ENCODE data around the gene SNAP29.
A peak's percentile ranks its signal among the peaks of the same experiment; 100 is the strongest.
"Not testable (repeated sequence)": the region's sequence is repeated elsewhere in the genome, so short reads cannot be mapped to it uniquely, and the experiment has no call there.

The SNAP29 gene

DNA sequence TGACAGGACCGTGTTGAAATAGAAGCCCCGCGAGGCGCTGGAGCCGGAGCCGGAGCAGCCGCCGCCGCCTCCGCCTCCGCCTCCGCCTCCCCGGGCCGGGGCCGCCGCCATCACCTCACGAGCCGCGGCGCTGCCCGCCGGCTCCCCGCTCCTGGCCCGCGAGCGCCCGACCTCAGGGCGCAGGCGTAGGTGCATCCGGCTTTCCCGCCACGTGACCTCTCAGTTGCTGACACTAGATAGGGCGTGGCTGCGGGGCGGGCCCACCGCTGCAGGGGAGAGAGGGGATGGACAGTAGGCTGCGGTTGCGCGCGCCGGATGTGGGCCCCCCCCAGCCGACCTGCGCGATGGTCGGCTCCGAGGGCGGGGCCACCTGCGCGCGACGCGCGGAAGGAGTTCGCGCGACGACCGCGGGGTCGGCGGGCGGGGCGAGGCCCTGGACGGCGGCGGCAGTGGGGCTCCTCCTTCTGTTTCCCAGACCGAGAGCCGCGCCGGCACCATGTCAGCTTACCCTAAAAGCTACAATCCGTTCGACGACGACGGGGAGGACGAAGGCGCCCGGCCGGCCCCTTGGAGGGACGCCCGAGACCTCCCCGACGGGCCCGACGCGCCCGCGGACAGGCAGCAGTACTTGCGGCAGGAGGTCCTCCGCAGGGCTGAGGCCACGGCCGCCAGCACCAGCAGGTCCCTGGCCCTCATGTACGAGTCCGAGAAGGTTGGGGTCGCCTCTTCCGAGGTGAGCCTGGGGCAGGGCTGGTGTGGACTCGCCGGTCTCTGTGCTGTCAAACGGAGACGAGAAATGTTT, at the start of gene SNAP29, which contains the start of gene PI4KA:
SNAP29 (plus strand) TSS at position 393 of the 802 bp plus-strand sequence; CDS start at position 497, 104 bp downstream.
PI4KA (minus strand) TSS at position 197 of the 802 bp plus-strand sequence; CDS start at position 111, 86 bp downstream.
- peak; percentile 85 for DNase-seq (ENCODE audit: low read depth)

DNA sequence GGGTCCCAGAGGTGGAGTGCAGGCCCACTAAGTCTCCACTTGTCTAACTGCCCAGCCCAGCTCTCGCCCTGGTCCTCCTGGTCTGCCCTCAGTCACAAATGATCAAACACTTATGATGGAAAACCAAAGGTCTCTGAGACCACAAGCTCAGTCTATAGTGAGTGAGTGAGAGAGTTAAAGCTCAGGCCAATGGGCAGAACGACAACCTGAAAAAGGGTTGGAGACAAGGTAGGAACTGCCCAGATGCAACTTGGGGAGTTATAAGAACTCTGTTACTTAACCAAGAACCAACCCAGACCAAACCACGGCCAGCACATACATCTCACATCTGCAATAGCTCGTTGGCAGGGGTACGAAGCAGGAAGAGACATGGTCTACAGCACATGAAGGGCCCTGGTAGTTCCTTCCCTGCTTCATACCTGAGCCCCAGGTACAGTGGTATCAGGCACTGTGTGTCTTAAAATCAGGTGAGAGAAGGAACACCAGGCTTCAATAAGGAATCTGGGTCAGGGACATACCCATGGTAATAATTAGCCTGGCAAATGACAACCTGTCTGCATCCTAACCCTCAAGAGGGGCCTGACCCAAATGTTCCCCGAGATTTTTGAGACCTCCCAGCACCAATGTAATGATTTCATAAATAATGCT, 49.1 kb upstream of the SNAP29 start:
- no peak for DNase-seq (ENCODE audit: low read depth)

DNA sequence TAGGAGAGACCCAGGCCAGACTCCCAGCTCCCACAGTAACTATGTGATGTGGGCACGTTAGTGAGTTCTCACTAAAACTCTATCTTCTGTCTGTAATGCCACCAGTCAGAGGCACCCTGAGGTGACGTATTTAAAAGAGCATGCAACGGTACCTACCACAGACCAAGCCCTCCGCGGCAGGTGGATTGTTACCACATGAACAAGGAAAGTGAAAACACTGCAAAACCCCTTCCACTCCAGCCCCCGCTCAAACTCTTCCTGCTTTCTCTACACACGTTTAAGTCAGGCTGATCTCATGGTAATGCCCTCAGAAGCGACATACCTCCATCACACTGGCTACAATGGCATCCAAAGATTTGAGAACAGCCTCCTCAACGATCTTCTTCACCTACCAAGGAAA, 48.2 kb upstream of the SNAP29 start:
- no peak for DNase-seq (ENCODE audit: low read depth)

DNA sequence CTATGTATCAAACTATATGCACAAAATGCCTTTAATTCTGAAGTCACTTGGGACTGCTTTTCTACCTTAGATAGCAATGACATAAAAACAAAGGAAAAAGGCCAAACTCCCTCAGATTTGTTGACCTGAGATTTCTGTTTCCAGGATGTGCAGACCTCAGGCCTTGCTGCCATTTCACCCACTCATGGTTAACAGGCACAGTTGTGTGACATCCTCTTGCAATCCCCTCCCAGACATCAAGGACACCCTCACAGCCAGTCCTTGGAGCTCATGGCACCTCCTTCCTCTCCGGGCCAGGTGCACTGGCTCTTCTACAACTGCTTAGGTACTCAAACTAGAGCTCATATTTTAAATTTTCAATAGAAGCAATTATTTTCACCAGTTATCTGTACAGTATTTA, 47.6 kb upstream of the SNAP29 start:
- DNase-seq (ENCODE audit: low read depth): no peak

DNA sequence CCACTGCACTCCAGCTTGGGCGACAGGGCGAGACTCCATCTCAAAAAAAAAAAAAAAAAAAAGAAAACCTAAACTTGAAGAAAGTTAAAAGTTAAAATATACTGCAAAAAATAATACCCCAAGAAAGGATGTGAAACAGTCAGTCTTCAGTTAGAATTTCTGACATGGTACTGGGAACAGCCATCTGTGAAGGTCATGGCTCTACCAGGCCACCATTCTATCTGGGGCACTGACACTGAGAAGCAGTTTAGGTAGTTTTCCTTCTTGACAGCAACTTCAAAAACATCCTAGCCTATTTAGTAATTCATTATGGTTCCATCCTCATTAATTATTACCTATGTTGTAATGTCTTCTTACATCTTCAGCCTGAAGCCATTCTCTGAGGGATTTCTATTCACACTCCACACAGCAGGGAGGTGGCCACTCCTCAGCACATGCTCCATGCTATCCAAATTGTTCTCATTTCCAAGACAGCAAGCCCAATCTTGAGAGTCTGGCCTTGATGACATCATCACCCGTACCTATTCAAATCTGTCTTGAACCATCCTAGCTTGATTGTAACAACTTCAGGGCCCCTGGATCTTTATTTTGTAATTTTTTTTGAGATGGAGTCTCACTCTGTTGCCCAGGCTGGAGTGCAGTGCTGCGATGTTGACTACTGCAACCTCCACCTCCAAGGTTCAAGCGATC, 46.7 kb upstream of the SNAP29 start:
- DNase-seq (ENCODE audit: low read depth): no peak

DNA sequence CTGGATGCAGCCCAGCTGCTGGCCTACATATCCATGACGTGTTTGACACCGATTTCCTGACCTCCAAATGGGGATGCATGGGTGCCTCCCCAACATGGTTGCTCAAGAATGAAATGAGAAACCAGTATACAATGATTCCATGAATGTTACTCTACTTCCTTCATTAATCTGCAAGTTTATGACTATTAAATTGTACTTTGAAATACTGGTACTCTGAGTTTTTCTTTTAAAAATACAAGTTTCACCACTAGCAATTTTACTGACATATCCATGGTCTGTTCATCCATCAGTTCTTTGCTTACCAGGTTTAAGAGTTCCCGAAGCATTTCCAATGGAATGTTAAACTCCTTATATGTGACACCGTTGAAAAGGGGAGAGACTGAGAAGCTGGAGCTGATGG, 45.8 kb upstream of the SNAP29 start:
- no peak for DNase-seq (ENCODE audit: low read depth)

DNA sequence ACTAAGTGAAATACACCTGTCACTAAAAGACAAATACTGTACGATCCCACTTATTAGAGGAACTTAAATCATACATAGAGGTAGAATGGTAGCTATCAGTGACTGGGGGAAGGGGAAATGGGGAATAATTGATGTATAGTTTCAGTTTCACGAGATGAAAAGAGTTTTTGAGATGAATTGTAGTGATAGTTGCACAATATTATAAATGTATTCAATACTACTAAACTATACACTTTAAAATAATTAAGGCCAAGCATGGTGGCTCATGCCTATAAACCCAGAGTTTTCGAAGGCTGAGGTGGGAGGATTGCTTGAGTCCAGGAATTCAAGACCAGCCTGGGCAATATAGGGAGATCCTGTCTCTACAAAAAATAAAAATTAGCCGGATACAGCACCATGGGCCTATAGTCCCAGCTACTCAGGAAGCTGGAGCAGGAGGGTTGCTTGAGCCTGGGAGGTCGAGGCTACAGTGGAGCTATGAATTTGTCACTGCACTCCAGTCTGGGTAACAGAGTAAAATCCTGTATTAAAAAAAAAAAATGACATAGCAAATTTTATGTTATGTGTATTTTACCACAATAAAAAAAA, 44.5 kb upstream of the SNAP29 start:
- DNase-seq (ENCODE audit: low read depth): no peak

DNA sequence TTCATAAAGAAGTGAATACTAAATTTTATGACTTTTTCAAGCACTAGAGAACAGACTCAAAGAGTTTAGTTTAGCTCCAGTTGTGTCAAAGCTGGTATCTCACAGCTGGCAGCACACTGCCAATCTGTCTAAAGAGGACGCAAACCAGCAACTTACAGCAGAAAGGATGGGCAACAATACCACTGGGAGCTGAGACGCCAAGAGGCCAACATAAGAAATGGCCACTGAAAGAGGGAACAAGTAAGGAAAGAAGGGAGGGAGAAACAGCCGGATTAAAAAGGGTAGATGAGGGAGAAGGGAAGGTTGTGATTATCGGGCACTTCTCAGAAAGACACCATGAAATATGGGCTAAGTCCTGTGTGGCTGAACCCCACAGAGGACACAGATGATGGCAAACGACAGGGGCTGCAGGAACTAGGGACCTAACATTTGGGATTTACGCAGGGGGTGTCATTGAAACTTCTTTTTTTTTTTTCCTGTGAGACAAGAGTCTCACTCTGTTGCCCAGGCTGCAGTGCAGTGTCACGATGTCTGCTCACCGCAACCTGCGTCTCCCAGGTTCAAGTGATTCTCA, 43.2 kb upstream of the SNAP29 start:
- DNase-seq (ENCODE audit: low read depth): no peak

DNA sequence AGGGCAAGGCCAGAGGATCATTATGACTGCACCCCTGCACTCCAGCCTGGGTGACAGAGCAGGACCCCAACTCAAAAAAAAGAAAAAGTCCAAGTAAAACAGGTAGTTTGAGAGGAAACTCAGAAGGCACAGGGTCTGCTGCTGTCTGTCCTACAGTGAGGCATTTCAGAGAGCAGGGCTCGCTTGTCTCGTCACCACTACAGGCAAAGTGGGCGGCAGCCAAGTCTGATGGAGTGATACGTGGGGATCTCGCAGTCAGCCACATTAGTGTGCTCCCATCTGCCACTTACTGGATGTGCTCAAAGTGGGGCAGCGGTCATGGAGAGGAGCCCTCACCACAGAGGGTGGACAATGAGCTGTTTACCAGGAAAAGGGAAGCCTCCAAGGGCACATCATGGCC, 42.2 kb upstream of the SNAP29 start:
- DNase-seq (ENCODE audit: low read depth): no peak

DNA sequence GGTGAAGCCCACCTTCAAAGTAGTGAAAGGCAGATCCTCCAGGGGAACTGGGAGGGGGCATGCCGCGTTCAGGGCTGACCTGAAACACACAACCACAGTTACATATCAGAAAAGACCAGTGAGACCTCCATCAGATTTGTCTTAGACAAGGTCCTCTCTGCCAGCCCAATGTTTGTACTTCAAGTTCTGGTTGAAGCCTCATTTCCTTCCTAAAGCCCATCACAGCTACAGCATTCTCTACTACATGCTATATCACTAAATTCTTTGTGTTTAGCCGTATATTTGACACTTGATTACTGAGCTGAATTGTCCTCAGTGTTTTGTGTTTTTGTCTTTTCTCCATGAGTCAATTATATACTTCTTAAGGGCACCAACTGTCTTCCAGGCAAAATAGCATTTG, 40.3 kb upstream of the SNAP29 start:
- no peak for DNase-seq (ENCODE audit: low read depth)

DNA sequence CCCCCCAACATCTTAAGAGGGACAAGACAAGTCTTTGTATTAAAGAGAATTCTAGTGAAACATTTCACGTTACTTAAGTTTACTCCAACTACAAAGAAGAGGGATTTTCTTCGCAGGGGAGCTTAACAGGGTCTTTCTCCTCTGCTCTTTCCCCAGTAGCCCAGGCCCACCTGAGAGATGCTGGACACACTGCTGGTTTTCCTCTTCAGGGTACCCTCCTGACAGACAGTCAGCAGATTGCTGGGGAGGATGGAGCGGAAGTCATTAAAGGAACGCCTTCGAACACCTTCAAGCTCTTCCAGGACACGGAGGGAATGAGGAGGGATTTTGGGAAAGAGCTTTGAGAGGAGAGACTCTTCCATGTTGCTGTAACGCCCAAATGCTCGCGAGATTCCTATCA, 39.3 kb upstream of the SNAP29 start:
- no peak for DNase-seq (ENCODE audit: low read depth)

DNA sequence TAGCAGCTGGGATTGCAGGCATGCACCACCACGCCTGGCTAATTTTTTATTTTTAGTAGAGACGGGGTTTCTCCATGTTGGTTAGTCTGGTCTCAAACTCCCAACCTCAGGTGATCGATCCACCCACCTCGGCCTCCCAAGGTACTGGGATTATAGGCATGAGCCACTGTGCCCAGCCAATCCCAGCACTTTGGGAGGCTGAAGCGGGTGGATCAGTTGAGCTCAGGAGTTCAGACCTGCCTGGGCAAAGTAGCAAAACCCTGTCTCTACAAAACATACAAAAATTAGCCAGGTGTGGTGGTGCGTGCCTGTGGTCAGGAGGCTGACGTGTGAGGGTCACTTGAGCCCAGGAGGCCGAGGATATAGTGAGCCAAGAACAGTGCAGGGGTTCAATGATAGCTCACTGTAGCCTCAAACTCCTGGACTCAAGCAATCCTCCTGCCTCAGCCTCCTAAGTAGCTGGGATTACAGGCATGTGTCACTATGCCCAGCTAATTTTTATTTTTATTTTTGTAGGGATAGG, 37.0 kb upstream of the SNAP29 start:
- not testable (repeated sequence) for DNase-seq (ENCODE audit: low read depth)

DNA sequence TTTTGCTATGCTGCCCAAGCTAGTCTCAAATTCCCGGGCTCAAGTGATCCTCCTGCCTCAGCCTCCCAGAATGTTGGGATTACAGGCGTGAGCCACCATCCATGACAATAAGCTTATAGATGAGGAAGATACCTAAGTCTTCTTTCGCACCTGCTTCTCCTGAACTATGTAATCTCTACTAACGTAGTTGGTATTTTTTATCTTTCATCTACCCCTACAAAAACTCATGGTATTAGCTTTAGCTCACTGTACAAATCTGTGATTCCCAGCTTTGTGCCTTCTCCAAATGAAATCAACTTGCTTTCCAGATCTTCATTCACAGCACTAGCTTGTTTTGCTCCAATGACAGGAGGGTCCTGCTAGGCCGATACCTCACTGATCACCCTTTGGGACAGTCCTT, 36.6 kb upstream of the SNAP29 start:
- no peak for DNase-seq (ENCODE audit: low read depth)

DNA sequence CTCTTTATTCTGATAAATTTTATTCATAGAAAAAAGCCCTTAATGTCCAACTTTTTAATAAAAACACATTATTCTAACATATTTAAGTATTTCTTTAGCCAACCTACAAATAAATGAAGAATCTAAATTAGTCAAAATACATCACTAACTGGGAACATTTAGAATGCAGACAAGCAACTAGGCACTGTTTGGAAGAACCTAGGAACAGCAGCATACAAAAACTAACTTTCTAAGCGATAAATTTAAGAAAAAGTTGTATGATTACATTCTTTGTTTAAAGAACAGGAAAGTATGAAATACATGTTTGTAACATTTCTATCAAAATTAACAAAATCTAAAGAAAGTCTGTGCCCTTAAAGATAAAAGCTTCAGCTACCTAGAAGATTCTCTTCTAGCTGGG, 35.5 kb upstream of the SNAP29 start:
- DNase-seq (ENCODE audit: low read depth): no peak

DNA sequence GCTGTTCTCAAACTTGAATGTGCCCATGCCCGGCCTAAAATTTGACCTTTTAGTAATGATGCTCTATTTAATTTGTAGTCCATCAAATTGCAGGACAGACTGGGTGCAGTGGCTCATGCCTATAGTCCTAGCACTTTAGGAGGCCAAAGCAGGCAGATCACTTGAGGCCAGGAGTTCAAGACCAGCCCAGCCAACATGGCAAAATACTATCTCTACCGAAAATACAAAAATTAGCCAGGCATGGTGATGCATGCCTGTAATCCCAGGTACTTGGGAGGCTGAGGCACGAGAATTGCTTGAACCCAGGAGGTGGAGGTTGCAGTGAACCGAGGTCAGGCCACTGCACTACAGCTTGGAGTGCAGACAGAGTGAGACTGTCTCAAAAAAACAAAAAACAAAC, 33.6 kb upstream of the SNAP29 start:
- not testable (repeated sequence) for DNase-seq (ENCODE audit: low read depth)

DNA sequence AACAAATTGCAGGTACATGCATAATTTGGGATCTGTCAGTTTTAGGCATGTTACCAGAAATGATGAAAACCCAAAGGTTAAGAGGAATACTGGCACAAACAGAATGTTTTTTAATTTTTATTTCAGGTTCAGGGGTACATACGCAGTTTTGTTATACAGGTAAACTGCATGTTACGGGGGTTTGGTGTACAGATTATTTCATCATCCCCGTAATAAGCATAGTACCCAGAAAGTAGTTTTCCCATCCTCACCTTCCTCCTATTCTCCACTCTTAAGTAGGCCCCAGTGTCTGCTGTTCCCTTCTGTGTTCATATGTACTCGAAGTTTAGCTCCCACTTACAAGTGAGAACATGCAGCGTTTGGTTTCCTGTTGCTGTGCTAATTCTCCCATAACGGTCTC, 33.2 kb upstream of the SNAP29 start:
- no peak for DNase-seq (ENCODE audit: low read depth)

DNA sequence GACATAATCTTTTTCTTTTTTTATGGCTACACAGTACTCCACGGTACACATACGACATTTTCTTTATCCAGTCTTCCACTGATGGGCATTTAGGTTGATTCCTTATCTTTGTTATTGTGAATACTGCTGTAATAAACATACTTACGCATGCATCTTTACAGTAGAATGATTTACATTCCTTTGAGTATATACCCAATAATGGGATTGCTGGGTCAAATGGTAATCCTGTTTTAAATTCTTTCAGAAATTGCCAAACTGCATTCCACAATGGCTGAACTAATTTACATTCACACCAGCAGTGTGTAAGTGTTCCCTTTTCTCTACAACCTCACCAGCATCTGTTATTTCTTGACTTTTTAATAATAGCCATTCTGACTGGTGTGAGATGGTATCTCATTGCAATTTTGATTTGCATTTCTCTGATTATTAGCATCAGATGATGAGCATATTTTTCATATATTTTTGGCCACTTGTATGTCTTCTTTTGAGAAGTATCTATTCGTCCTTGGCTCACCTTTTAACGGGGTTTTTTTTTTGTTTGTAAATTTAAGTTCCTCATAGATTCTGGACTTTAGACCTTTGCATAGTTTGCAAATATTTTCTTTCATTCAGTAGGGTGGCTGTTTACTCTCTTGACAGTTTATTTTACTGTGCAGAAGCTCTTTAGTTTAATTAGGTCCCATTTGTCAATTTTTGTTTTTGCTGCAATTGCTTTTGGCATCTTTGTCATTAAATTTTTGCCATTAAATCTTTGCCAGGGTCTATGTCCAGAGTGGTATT, 32.2 kb upstream of the SNAP29 start:
- not testable (repeated sequence) for DNase-seq (ENCODE audit: low read depth)

DNA sequence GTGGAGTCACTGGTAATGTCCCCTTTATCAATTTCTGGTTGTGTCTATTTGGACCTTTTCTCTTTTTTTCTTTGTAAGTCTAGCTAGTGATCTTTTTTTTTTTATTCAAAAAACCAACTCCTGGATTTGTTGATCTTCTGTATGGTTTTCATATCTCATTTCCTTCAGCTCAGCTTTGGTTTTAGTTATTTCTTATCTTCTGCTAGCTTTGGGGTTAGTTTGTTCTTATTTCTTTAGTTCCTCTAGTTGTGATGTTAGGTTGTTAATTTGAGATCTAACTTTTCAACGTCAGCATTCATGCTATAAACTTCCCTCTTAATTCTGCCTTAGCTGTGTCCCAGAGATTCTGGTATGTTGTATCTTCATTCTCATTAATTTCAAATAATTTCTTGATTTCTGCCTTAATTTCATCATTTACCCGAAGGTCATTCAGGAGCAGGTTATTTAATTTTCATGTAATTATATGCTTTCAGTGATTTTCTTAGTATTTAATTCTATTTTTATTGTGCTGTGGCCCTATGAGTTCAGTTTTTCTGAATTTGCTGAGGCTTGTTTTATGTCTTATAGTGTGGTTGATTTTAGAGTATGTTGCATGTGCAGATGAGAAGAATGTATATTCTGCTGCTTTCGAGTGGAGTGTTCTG, 29.2 kb upstream of the SNAP29 start:
- DNase-seq (ENCODE audit: low read depth): no peak

DNA sequence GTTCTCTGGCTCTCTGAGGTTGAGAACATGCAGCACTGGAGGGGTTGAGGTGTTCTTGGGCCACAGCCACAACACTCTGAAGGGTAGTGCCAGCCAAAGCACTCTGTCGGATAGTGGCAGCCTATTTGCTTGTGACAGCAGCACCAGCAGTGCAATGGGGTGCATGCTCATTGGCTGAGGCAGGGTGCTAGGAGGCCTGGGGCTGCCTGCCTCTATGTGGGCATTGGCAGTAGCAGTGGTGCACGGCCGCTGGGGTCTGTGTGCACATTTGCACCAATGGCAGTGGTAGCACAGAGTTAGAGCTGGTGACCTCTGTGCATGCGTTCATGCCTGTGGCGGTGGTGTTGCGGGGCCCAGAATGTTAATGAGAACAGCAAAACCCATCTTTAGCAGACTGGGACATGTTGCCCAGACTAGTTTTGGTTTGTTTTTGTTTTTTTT, 25.6 kb upstream of the SNAP29 start:
- no peak for DNase-seq (ENCODE audit: low read depth)

DNA sequence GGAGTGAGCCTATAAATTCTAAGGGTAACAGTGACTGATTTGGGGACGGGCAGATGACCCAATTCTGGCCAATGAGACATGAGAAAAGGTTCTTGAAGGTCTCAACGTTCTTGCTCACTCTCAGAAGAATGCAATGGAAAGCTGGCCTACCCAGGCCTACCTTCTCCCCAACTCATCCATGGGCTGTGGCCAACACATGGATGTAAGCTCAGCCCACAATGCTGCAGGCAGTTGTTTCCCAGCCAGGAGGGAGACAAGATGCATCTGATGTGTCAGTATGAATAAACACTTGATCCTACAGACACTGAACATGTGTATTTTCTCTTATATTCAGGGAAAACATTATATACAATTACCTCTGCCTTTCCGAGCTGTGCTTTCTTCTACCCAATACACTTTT, 24.6 kb upstream of the SNAP29 start:
- DNase-seq (ENCODE audit: low read depth): no peak

DNA sequence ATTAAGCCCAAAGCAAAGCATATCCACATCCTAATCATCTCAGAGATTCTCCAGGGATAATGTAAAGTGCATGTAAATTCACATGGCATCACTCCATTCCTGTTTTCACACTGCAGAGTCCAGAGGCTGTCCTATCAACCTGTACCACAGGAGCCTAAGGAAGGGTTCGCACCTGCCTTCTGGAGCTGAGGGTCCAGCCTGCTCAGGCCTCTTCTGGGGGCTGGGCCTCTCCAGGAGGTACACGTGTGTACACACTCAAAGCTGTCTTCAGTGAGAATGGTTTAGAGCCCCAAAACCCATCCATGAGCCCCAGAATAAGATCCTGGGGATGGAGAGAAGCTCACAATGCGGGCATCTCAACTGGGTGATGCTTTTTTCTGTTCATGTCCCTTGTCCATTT, 24.1 kb upstream of the SNAP29 start:
- DNase-seq (ENCODE audit: low read depth): no peak

All from HS-27A (cell line).